Measurements from ENCODE around the gene C17orf100. TPM values are rescaled to one million over a fixed set of nuclear protein-coding genes. Genes with fewer than 3 reads are reported as not detected.

C17orf100 gene
- total and polyA plus RNA-seq, 10 of the 15 experiments (the other 5 are each of a cell fraction or from before 2014, with no cell fraction given), result 0.84 to 4.7 (median 1.8) TPM

DNA sequence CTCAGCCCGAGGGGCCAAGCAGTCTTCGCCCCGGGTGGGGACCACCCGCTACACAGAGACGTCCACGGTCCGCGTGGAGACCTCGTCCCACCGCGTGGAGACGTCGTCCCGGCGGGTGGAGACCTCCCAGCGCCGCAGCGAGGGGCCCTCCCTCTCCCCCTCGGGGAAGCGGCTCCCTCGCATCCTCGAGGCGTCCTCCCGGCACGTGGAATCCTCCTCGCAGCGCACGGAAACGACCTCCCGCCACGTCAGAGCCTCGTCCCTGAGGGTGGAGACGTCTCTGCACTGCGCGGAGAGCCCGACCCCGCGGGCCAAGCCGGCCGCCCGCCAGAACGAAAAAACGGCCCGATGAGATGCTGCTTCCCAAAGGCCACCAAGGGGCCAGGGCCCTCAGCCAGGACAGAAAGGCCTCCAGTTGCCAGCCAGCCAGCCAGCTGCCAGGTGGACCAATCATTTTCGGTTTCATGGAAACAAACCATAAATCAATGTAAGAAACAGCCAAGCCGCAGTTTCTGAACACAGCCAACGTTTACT is 424 bp downstream of the C17orf100 start (continued):
- no peak for TF ChIP-seq POLR2A (IDR thresholded peaks at IDR 0.05; ENCODE audit: low read depth, low read length)

DNA sequence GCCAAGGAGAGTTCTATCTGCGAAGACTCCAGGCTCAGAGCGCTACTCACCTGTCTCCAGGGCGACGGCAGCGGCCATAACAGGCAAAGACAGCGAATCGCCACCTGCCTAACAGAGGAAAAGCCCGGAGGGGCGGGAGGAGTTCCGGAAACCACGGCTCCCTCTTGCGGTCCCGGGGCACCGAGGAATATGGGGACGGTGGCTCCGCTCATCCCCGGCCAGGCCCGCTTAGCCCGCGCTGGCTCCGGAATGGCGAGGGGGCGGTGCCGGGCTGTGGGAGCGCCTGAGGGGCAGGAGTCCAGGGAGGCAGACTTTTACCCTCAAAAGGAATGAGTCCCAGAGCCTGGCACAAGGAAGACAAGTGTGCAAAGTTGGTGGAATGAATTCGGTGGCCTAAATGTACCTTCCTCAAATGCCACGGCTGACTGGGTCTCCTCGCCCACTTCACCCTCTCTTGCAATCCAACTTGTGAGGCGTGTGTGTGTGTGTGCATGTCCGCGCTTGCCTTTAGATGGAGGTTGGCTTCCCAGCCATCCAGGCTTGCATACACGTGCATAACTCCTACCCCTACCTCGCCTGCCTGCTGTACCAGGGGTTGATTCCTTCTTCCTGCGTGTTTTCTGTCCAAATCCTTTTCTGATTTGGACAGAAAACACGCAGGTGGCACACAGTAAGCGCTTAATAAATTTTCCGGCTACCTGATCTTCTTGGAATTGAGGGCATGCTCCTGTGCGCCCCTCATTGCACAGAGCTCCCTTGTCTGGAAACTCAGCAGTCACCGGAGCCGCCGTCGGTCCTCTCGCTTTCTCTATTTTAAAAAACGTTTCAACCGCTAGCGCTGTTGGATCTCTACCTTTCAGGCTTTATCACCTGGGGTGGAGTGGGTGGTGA is 3.5 kb downstream of the C17orf100 start:
- H4K20me1 ChIP-seq (ENCODE audit: control insufficient read depth, insufficient read depth), result no peaks in the 10 kb centered on the region
- POLR2A ChIA-PET, result interaction anchor here (0.5 kb wide), 1 partner anchor 17 kb away, joined by 3 read pairs; no protein-coding TSS in a partner anchor
- H3K27ac ChIP-seq (ENCODE audit: control insufficient read depth, insufficient read depth), result no peak overlapping the region
- RAD21 ChIA-PET (ENCODE audit: unreplicated experiment), result no interaction called here
- no peaks in the 10 kb centered on the region for H3K36me3 ChIP-seq (ENCODE audit: control insufficient read depth in 2 of 2, insufficient read depth in 2 of 2, low read length in 1 of 2)
- 94% methylated on average over 45 of the region's 46 CpGs for WGBS (ENCODE audit: insufficient coverage, insufficient replicate concordance, low lambda C conversion rate, missing lambda C conversion rate)
- CTCF ChIA-PET, result no interaction called here
- in situ Hi-C loops (cut with MboI) (loop anchor here (5.0 kb wide), 1 partner anchor 357 kb away; the partner anchor contains the start of gene RNASEK), intact Hi-C loops (cut with micrococcal nuclease; ENCODE audit: unreplicated experiment) (no loop called here)
- no peak overlapping the region for H3K9ac ChIP-seq (ENCODE audit: control insufficient read depth, insufficient read depth, low read length)
- H3K79me2 ChIP-seq (ENCODE audit: control insufficient read depth, insufficient read depth, low read length), result peaks cover 8% of the 10 kb centered on the region
- SMC1A ChIA-PET (ENCODE audit: uncharacterized antibody, unreplicated experiment), result no interaction called here
- no TSS peak for BruUV-seq (replicated peaks)
- no peak for ATAC-seq
- FAIRE-seq, result peak; percentile 13
- no peak overlapping the region for H3K4me2 ChIP-seq (ENCODE audit: control insufficient read depth, insufficient read depth)
- no peak for TF ChIP-seq ZZZ3 (IDR thresholded peaks at IDR 0.05; ENCODE audit: control insufficient read depth, insufficient read length, low read depth)
- TF ChIP-seq, protein P1, sequence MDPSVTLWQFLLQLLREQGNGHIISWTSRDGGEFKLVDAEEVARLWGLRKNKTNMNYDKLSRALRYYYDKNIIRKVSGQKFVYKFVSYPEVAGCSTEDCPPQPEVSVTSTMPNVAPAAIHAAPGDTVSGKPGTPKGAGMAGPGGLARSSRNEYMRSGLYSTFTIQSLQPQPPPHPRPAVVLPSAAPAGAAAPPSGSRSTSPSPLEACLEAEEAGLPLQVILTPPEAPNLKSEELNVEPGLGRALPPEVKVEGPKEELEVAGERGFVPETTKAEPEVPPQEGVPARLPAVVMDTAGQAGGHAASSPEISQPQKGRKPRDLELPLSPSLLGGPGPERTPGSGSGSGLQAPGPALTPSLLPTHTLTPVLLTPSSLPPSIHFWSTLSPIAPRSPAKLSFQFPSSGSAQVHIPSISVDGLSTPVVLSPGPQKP (IDR thresholded peaks at IDR 0.05; ENCODE audit: low read depth, low read length), result no peak
- TF ChIP-seq SMAD1 (IDR thresholded peaks at IDR 0.05; ENCODE audit: low read depth, partially characterized antibody), result no peak
- no peak for TF ChIP-seq FOXK2 (IDR thresholded peaks at IDR 0.05)
- TF ChIP-seq MTA2 (IDR thresholded peaks at IDR 0.05; ENCODE audit: low read depth), result no peak
- TF ChIP-seq IRF4 (IDR thresholded peaks at IDR 0.05; ENCODE audit: low read depth, low read length), result no peak
- TF ChIP-seq, protein P2, sequence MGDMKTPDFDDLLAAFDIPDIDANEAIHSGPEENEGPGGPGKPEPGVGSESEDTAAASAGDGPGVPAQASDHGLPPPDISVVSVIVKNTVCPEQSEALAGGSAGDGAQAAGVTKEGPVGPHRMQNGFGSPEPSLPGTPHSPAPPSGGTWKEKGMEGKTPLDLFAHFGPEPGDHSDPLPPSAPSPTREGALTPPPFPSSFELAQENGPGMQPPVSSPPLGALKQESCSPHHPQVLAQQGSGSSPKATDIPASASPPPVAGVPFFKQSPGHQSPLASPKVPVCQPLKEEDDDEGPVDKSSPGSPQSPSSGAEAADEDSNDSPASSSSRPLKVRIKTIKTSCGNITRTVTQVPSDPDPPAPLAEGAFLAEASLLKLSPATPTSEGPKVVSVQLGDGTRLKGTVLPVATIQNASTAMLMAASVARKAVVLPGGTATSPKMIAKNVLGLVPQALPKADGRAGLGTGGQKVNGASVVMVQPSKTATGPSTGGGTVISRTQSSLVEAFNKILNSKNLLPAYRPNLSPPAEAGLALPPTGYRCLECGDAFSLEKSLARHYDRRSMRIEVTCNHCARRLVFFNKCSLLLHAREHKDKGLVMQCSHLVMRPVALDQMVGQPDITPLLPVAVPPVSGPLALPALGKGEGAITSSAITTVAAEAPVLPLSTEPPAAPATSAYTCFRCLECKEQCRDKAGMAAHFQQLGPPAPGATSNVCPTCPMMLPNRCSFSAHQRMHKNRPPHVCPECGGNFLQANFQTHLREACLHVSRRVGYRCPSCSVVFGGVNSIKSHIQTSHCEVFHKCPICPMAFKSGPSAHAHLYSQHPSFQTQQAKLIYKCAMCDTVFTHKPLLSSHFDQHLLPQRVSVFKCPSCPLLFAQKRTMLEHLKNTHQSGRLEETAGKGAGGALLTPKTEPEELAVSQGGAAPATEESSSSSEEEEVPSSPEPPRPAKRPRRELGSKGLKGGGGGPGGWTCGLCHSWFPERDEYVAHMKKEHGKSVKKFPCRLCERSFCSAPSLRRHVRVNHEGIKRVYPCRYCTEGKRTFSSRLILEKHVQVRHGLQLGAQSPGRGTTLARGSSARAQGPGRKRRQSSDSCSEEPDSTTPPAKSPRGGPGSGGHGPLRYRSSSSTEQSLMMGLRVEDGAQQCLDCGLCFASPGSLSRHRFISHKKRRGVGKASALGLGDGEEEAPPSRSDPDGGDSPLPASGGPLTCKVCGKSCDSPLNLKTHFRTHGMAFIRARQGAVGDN (IDR thresholded peaks at IDR 0.05), result no peak
- no peak for TF ChIP-seq EP300 (IDR thresholded peaks at IDR 0.05; ENCODE audit: borderline replicate concordance in 1 of 2, control insufficient read depth in 1 of 2, low read depth in 2 of 2, low read length in 2 of 2)
- TF ChIP-seq, protein P3, sequence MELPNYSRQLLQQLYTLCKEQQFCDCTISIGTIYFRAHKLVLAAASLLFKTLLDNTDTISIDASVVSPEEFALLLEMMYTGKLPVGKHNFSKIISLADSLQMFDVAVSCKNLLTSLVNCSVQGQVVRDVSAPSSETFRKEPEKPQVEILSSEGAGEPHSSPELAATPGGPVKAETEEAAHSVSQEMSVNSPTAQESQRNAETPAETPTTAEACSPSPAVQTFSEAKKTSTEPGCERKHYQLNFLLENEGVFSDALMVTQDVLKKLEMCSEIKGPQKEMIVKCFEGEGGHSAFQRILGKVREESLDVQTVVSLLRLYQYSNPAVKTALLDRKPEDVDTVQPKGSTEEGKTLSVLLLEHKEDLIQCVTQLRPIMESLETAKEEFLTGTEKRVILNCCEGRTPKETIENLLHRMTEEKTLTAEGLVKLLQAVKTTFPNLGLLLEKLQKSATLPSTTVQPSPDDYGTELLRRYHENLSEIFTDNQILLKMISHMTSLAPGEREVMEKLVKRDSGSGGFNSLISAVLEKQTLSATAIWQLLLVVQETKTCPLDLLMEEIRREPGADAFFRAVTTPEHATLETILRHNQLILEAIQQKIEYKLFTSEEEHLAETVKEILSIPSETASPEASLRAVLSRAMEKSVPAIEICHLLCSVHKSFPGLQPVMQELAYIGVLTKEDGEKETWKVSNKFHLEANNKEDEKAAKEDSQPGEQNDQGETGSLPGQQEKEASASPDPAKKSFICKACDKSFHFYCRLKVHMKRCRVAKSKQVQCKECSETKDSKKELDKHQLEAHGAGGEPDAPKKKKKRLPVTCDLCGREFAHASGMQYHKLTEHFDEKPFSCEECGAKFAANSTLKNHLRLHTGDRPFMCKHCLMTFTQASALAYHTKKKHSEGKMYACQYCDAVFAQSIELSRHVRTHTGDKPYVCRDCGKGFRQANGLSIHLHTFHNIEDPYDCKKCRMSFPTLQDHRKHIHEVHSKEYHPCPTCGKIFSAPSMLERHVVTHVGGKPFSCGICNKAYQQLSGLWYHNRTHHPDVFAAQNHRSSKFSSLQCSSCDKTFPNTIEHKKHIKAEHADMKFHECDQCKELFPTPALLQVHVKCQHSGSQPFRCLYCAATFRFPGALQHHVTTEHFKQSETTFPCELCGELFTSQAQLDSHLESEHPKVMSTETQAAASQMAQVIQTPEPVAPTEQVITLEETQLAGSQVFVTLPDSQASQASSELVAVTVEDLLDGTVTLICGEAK (IDR thresholded peaks at IDR 0.05; ENCODE audit: borderline replicate concordance), result no peak
- H2AFZ ChIP-seq (ENCODE audit: control insufficient read depth, low read depth, low read length), result no peak overlapping the region
- H3K4me1 ChIP-seq (ENCODE audit: control insufficient read depth, insufficient read depth, low read length), result peaks cover 16% of the 10 kb centered on the region
- no peak overlapping the region for H3K4me3 ChIP-seq
- DNase-seq (ENCODE audit: low read depth, low spot score), result no peak
- H3K27me3 ChIP-seq (replicated peaks in 1 of 2; ENCODE audit: control insufficient read depth in 2 of 2, insufficient read depth in 2 of 2, low read length in 1 of 2), result no peaks in the 10 kb centered on the region
- H3K9me3 ChIP-seq (replicated peaks; ENCODE audit: control insufficient read depth, insufficient read depth, low read length), result no peaks in the 10 kb centered on the region
